ENCODE data around the gene FOXA3.
"Not testable (repeated sequence)": the region's sequence is repeated elsewhere in the genome, so short reads cannot be mapped to it uniquely, and the experiment has no call there.

The FOXA3 gene

DNA sequence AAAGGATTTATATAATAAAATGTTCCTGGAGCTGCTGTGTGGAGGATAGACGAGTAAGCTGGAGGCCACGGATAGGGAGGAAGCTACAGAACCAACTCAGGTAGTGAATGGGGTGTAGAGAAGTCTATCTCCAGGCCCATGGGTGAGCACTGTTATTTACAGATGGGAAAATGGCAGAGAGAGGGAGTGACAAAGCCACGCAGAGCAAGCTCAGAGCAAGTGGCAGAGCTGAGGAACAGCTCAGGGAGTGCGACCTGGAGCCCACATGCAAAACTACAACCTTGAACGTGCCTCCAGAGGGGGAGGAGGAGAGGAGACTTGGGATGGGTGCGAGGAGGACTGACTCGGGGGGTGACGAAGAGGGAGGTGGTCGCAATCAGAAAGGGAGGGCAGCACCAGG lies 35.6 kb upstream of the FOXA3 start:
- DNase-seq (ENCODE audit: low read depth in 3 of 3): no peak

- no peak for DNase-seq (ENCODE audit: low read depth in 3 of 3)
These were observed 35.2 kb upstream of the FOXA3 start for GRCh38 chr19:45828945-45829344.

- DNase-seq (ENCODE audit: low read depth in 3 of 3): no peak
These were observed 29.2 kb upstream of the FOXA3 start for GRCh38 chr19:45834970-45835369.

DNA sequence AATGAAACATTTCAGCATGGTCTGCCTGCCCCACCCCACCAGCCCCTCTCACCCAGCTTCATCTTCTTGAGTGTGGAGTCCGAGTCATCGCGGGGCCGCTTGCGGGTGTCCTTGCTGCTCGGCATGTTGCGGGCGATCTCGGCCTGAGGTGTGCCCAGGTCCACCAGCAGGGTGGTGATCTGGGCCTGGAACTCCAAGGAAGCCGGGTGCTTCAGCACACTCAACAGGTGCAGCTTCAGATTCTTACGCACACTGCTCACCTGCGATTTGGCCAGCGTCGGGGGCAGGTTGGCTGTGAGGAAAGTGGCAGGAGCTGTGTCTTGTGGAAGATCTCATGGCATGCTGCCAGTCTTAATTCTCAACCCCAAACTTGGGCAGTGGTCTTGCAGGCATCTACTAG lies 21.9 kb upstream of the FOXA3 start:
- no peak for DNase-seq (ENCODE audit: low read depth in 3 of 3)

GRCh38 chr19:45847663-45848062 lies 16.5 kb upstream of the FOXA3 start:
- no peak for DNase-seq (ENCODE audit: low read depth in 3 of 3)

GRCh38 chr19:45848922-45849321 lies 15.2 kb upstream of the FOXA3 start:
- no peak for DNase-seq (ENCODE audit: low read depth in 3 of 3)

GRCh38 chr19:45852145-45852750 lies 11.9 kb upstream of the FOXA3 start:
- no peak for DNase-seq (ENCODE audit: low read depth in 3 of 3)

- no peak for DNase-seq (ENCODE audit: low read depth in 3 of 3)
These were observed 11.1 kb upstream of the FOXA3 start for GRCh38 chr19:45852983-45853382.

- DNase-seq (ENCODE audit: low read depth in 3 of 3): no peak
These were observed 9.9 kb upstream of the FOXA3 start for GRCh38 chr19:45854167-45854778.

DNA sequence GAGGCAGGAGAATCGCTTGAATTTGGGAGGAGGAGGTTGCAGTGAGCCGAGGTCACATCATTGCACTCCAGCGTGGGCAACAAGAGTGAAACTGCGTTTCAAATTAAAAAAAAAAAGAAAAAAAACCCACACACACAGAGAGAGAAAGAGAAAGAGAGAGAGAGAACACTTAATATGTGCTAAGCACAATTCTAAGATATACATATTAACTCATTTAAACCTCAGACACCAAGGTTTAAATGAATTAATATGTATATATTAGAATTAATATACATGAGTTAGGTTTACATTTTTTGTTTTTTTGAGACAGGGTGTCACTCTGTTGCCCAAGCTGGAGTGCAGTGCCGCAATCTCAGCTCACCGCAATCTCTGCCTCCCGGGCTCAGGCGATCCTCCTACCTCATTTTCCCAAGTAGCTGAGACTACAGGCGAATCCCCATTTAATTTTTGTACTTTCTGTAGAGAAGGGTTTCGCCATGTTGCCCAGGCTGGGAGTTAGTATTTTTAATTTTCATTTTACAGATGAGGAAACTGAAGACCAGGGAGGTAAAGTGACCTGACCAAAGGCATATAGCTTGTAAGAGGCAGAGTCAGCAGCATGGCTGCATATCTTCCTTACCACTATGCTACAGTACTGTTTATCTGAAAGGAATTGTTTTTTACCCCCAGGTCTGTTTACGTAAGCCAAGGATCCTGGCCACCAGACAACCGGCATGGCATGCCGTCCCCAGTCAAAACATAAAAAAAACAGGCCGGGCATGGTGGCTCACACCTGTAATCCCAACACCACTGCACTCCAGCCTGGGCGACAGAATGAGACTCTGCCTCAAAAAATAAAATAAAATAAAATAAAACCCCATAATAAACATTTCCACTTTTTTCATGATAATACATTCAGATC lies 3.5 kb upstream of the FOXA3 start:
- no peak for DNase-seq (ENCODE audit: low read depth in 3 of 3)

GRCh38 chr19:45862271-45862563 lies 1.9 kb upstream of the FOXA3 start:
- no peak for DNase-seq (ENCODE audit: low read depth in 3 of 3)

DNA sequence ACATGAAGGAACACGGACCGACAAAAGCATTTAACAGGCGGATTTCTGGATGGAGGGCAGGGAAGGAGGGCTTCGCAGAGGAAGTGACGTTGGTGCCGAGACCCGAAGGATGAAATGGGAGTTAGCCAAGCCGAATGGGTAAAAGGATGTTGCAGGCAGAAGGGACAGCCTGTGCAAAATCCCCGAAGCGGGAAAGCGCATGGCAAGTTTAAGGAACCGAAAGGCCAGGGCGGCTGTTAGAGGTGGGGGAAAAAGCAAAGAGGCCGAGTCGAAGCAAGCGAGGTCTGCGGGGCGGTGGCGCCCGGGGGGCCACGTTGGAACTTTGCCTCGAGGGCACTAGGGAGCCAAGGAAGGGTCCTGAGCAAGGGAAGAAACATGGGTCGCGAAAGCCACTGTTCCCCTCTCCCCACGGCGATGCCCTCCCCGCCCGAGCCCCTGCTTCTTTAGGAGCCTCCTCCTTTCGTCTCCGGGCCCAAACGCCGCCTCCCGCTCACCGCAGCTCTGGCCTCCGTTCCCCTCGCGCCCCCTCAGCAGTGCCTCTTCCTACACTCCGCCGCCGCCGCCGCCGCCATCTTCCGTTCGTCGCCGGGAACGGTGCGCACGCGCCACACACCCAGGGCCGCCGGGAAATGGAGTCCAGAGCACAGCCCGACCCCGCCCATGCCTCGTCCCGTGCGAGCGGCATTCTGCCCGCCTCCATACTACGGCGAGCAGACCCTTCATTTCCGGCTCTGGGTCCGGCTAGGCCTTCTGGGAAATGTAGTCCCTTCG lies 1.4 kb upstream of the FOXA3 start, which contains the start of gene SYMPK:
Gene SYMPK (minus strand): TSS at position 584 of the 771 bp plus-strand sequence. CDS start 8,652 bp downstream, outside the sequence.
- DNase-seq (ENCODE audit: low read depth in 3 of 3): peak; percentile 96 to 99 (median 99)

- no peak for DNase-seq (ENCODE audit: low read depth in 3 of 3)
These were observed 739 bp upstream of the FOXA3 start for GRCh38 chr19:45863335-45863839.

DNA sequence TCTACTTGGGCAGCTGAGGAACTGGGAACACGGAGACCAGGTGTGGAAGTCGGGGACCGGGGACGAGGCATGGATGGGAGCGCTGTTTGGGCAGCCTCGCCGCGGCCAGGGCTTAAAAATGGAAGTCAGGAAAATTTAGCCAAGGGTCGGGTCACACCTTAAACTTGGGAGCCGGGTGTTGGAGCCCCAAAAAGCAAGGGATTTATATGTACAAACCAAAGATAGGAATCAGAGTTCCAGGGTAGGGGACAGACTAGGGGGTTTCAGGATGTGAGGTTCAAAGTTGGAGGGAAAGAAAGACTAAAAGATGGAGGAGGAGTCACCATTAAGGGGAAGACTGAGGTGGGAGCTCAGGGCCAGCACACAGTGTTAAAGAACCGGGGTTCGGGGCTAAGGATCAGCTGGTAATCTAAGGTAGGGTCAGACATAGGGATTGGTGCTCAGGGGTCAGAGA lies 530 bp downstream of the FOXA3 start:
- no peak for DNase-seq (ENCODE audit: low read depth in 3 of 3)

DNA sequence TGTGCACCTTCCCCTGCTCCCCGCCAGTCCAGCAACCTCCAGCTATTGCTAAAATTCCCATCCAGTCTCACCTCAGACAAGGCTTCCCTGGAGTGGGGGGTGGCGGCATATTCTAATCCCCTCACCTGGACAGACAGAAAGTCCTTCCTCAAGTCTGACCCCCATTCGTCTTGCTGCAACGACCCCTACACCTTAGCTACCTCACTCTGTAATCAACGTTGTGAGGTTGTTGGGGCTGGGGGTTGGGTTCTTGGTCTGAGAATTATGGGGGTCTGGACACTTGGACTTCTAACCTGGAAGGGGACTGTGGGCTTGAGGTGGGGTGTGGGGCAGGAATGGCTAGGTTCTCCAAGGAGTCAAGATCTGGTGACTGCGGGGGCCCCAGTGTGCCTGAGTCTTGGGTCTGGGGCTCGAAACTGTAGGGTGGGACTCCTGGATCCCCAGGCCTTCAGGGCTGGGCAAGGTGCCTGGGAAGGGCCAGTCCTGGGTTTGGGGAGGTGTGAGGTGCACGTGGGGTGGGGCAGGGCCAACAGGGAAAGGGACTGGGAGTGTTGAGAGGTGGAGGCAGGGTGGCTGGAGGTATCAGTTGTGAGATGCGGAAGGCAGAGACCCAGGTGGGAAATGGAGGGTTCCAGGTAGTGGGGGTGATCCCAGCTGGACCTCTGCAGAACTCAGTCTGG lies 1.3 kb downstream of the FOXA3 start:
- DNase-seq (ENCODE audit: low read depth in 3 of 3): no peak

DNA sequence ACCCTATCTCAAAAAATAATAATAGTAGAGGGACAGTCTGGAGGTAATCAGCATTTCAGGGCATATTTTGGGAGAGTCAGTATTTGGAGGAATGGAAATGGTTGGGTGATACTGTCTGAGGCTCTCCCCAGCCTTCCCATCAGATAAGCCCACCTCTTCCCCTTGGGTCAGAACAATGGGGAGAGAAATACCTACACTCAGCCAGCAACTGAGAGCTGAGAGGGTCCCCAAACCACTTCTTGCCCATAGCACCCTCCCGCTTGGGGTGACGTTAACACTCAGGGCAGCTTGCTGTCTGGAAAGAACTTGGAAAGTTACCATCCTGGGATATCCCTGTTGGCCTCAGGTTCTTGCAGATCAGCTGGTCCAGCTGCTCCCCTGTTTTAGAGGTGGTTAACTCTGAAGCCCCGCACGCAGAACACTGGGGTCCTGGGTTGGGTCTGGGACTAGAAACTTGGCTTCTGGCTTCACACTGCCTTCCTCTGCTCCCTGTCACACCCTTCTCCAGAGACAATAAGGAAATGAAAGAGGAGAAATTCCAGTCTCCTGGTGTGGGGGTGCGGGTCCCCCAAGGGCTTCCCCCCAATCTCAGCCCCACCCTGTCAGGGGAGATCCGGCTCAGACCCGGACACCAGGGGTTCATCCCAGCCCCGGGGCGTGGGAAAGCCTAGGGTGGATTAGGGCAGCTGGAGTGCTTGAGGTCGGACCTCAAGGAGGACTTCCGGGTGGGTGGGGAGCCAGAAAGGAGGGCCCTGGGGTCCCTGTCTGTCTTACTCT lies 2.5 kb downstream of the FOXA3 start:
- no peak for DNase-seq (ENCODE audit: low read depth in 3 of 3)

- not testable (repeated sequence) for DNase-seq (ENCODE audit: low read depth in 3 of 3)
These were observed 3.1 kb downstream of the FOXA3 start for GRCh38 chr19:45867241-45867640.

DNA sequence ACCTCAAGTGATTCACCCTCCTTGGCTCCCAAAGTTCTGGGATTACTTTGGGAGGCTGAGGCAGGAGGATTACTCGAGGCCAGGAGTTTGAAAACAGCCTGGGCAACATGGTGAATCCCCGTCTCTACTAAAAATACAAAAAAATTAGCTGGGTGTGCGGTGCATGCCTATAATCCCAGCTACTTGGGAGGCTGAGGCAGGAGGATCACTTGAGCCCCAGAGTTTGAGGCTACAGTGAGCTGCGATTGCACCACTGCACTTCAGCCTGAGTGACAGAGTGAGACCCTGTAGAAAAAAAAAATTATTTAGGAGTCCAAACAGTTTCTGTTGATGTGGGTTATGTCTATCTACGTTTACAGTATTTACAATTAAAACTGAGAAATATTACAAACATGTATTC lies 6.7 kb downstream of the FOXA3 start:
- DNase-seq (ENCODE audit: low read depth in 3 of 3): no peak

- no peak for DNase-seq (ENCODE audit: low read depth in 3 of 3)
These were observed 8.2 kb downstream of the FOXA3 start for GRCh38 chr19:45872095-45872919.
